Kidney capillary endothelial cell (primary cell): Measurements from ENCODE around the gene NEDD4.
"Not testable (repeated sequence)": the region's sequence is repeated elsewhere in the genome, so short reads cannot be mapped to it uniquely, and the experiment has no call there.

Experiments used
- DNase-seq: peaks from one replicate; pipeline ENCODE4 v3.0.0-alpha.2; 2018; ENCODE audit warnings: low spot score

Gene NEDD4

GRCh38 chr15:55824857-55825613 lies 168.4 kb downstream of the NEDD4 start:
- DNase-seq: no peak

GRCh38 chr15:55823699-55824340 lies 169.6 kb downstream of the NEDD4 start:
- DNase-seq: no peak

- no peak for DNase-seq
Measured at GRCh38 chr15:55823191-55823670, 170.2 kb downstream of the NEDD4 start.

DNA sequence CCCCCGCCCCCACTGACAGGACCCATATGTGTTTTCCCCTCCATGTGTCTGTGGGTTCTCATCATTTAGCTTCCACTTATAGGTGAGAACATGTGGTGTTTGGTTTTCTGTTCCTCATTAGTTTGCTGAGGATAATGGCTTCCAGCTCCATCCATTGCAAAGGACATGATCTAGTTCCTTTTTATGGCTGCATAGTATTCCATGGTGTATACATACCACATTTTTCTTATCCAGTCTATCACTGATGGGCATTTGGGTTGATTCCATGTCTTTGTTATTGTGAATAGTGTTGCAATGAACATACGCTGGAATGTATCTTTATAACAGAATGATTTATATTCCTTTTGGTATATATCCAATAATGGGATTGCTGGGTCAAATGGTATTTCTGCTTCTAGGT lies 171.7 kb downstream of the NEDD4 start:
- not testable (repeated sequence) for DNase-seq

DNA sequence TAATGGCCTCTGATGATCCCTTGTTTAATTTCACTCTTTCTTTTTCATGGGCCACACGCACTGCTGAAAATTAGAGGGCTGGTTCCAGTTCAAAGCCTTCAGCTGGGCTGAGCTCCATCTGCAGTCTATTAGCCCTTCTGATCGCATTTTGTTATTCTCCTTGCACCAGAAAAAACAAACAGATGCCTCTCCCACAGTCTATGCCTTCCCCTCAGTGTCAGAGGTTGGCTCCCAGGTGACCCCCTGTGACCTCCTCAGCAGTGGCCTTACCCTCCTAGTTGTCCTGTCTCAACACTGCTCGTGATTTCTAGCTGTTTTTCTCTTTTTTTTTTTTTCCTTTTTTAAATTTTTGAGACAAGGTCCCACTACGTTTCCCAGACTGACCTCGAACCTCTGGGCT lies 173.4 kb downstream of the NEDD4 start:
- DNase-seq: no peak

DNA sequence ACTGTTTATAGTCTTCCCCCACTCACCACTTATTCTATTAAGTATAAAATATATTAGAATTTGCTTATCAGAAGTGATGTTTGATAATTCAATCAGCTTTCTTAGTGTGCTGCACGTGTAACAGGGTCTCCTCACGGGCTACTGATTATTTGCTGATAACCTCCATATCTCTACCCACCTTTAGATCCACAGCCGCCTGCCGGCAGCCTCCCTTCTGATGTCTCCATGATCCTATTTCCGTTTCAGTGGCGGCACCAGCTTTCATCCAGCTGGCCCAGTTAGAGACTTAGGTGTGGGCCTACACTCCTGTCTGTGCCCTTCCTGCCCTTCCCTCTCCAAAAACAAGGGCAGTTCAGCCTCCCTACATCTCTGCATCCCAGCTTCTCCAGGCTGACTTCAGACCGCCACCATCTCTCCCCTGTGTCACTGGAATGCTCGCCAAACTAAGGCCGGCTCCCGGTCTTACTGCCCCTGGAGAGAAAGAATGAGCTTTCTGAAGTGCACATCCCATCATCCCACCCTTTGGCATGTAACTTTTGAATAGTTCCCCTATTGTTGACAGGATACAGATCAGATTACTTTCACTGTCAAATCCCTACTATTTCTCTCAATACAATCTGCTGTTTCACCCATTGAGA lies 173.9 kb downstream of the NEDD4 start:
- DNase-seq: no peak

DNA sequence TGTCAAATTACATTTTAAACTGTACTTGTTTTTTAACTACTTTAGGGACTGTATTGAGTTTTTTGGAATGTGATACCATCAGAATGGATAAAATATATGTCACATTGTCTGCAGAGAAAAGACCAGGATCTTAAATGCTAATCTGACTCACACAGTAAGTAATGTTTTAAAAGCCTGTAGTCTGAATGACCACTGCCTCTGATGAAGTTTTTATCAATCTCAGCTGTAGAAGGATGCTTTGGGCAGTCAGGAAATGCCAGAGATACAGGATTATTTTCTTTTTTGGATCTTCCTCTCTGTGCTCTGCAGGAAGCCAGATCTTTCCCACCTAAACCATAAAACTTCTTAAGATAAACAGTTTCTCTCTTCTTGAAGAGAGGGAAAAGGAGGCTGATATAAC lies 177.4 kb downstream of the NEDD4 start:
- DNase-seq: no peak

- no peak for DNase-seq
Measured at GRCh38 chr15:55802600-55803376, 190.6 kb downstream of the NEDD4 start.

DNA sequence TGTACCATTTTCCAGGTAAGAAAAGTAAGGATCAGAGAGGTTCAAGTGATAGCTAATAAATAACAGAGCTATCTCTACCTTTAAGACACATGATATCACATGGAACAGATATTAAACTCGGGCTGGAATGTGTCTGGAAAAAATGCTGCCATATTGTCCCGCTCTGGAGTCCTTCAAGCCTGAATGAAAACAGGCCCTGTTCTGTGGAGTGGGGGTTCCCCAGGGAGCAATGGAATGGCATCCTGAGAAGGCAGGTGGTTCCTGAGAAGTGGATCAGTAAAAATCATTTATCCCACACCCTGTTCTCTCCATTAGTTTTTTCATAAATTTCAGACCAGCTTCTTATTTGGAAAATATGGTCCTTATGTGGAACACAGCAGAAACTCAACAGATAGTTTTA lies 193.2 kb downstream of the NEDD4 start:
- no peak for DNase-seq

GRCh38 chr15:55799291-55800212 lies 193.9 kb downstream of the NEDD4 start:
- DNase-seq: peak; percentile 72

DNA sequence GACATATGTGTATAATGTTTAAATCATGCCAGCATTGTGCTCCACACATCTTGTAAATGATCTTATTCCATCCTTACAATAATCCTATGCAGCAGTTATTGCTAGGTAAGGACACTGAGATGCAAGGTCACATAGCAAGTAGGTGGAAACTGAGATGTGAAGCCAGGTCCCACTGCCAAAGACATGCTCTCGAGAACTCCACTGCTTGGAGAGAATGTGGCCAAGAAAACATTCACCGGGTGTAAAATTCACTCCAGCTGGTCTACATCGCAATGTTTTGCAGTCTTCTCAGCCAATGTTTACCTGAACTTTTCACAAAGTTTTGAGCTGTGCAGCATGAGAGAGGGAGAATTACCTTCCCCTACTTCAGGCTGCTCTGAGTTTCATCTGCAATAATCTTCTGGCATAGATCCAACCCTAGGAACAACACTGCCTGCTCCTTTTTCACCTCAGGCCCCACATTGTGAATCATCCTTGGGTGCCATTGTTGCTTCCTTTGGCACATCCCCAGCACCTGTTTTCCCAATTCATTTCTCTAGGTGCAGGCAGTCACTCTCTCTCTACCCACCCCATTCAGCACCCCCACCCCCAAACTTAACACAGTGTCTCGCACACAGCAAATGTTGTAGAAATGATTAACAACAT lies 197.0 kb downstream of the NEDD4 start:
- no peak for DNase-seq

DNA sequence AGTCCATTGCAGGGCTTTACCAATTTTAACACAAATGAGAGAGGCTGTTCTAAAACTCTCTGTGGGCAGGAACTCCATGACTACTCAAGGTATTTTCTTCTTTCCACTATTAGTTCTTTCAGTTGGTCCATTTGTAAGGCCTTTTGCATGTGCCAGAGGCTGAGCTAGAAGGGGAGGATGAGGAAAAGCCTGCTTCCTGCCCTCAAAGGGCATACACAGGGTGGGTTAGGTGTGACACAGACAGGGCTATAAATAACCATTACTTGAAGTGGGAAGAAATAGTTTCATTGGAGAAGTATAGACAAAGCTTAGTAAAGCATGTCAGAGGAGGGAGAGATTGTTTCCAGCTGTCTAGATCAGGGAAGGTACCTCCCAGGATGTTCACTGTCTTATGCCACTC lies 198.4 kb downstream of the NEDD4 start:
- DNase-seq: no peak

GRCh38 chr15:55791551-55792400 lies 201.6 kb downstream of the NEDD4 start:
- no peak for DNase-seq

DNA sequence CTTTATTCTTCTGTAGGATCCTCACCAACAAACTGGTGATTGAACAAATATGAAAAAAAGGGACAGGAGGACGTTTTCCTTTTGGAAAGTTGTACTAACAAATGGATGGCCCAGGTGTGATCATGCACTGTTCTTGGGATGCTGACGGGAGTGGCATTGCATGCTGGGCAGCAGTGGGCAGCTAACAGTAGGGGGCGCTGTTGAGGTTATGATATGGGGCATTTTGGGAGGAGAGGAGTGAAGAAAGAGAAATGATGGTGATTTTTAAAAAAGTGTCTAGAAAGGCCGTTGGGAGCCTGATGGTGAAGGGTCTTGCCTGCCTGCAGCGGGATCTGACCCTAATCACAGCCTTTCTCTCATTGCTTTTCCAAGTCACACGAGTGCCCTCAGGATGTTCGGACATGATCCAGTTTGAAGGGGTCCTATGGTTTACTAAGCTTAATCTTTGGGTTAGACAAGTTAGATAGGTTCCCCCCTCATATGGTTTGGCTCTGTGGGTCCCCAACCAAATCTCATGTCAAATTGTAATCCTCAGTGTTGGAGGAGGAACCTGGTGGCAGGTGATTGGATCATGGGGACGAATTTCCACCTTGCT lies 204.2 kb downstream of the NEDD4 start:
- no peak for DNase-seq

- DNase-seq: no peak
Measured at GRCh38 chr15:55786341-55786740, 207.1 kb downstream of the NEDD4 start.

DNA sequence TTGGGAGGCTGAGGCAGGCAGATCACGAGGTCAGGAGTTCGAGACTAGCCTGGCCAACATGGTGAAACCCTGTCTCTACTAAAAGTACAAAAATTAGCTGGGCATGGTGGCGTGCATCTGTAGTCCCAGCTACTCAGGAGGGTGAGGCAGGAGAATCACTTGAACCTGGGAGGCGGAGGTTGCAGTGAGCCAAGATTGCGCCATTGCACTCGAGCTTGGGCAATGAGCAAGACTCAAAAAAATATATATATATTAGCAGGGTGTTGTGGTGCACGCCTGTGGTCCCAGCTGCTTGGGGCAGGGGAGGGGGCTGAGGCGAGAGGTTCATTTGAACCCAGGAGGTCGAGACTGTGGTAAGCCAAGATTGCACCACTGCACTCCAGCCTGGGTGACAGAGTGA lies 207.8 kb downstream of the NEDD4 start:
- DNase-seq: not testable (repeated sequence)

DNA sequence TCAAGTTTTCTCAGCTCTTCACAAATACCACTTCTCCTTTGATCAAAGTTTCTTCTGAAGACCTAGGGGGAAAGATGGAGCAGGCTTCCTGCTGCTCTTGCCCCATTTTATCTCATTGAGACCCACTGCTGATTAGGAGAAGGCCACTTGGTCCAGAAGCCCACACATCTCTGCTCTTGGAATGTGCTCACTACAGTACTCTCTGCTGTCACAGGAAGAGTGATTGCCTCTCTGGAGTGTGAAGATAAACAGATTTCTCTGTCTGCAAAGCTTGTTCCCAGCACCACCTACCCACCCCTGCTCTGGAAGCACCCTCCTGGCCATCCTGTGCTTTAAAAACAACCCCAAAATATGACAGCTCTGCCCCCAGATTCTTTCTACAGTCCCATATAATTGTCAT lies 209.1 kb downstream of the NEDD4 start:
- DNase-seq: no peak

DNA sequence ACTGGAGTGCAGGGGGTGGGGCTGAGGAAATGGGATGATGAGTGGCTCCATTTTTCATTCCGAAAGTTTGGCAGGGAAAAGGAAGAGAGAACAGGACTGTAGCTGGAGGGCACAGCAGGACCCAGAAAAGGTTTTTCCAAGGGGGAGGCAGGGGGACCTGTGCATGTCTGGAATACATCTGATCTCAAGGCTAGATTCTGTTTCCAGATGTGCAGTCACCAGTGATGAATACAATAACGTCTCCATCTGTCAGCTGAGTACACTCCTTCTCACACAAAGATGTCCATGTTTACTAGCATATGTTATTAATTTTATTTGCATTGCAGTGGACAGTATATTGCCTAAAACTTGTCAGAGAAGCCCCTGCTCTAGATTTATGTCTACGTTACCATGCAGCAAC lies 210.5 kb downstream of the NEDD4 start:
- DNase-seq: no peak

DNA sequence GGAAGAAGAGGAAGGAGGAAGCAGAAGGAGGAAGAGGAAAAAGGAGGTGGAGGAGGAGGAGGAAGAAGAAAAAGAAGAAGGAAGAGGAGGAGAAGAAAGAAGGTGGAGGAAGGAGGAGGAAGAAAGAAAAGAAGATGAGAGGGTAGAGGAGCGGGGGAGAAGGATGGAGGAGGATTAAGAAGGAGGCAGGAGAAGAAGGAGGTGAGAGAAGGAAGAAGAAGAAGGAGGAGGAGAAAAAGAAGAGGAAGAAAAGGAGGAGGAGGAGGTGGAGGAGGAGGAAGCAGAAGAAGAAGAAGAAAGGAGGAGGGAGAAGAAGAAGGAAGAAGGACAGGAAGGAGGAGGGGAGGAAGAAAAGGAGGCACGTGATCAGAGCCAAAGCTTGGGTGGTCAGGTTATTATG lies 213.1 kb downstream of the NEDD4 start:
- DNase-seq: no peak
